GM18519 (cell line): ENCODE data around the gene IFRD2.
"Not testable (repeated sequence)": the region's sequence is repeated elsewhere in the genome, so short reads cannot be mapped to it uniquely, and the experiment has no call there.

ENCODE experiments used
- ATAC-seq: cut with Tn5 transposase; IDR thresholded peaks from one replicate; pipeline ENCODE4 v1.9.1; 2021; ENCODE audit warnings: mild to moderate bottlenecking, moderate library complexity; ENCODE audit not compliant: unreplicated experiment, low FRiP score

Gene IFRD2

DNA sequence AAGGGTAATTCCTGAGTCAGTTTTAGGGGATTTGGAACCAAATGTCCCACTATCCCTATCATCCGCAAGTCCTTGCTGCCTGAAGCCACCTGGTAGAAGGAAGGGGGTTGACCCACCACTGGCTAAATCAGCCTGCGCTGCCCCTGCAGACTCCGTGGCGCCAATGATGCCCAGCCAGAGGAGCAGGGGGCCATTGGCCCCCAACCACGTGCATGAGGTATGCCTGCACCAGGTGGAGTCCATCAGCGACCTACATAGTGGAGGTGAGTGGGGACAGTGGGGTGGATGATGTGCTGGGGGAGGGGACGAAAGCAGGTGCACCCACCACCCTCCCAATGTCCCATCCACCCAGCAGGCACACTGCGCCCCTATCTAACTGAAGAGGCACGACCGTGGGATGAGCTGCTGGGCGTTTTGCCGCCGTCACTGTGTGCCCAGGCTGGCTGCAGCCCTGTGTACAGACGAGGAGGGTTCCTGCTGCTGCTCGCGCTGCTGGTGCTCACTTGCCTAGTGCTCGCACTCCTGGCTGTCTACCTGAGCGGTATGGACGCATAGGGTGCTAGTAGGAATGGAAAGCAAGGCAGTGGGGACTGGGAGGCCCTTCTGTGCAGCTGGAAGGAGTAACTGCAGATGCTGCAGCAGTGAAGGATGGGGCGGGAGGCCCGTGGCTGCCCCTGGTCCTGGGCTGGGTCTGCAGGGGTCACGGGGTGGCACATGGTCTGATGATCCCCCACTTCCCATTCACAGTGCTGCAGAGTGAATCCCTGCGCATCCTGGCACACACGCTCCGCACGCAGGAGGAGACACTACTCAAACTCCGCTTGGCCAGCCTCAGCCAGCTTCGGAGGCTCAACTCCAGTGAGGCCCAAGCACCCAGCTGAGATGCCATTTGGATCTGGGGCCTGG is 5.7 kb downstream of the IFRD2 start:
- ATAC-seq, result no peak

DNA sequence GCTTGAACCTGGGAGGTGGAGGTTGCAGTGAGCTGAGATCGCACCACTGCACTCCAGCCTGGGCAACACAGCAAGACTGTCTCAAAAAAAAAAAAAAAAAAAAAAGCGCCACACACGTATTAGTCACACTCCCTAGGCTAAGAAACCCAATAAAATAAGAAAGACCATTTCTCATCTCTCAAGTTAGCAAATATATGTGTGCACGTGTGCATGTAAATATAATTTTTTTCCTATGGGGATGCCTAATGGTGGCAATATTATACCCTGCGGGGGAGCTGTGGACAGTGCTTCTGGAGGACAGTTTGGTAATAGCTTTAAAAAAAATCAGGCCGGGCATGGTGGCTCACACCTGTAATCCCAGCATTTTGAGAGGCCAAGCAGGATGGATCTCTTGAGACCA is 8.1 kb downstream of the IFRD2 start:
- not testable (repeated sequence) for ATAC-seq

DNA sequence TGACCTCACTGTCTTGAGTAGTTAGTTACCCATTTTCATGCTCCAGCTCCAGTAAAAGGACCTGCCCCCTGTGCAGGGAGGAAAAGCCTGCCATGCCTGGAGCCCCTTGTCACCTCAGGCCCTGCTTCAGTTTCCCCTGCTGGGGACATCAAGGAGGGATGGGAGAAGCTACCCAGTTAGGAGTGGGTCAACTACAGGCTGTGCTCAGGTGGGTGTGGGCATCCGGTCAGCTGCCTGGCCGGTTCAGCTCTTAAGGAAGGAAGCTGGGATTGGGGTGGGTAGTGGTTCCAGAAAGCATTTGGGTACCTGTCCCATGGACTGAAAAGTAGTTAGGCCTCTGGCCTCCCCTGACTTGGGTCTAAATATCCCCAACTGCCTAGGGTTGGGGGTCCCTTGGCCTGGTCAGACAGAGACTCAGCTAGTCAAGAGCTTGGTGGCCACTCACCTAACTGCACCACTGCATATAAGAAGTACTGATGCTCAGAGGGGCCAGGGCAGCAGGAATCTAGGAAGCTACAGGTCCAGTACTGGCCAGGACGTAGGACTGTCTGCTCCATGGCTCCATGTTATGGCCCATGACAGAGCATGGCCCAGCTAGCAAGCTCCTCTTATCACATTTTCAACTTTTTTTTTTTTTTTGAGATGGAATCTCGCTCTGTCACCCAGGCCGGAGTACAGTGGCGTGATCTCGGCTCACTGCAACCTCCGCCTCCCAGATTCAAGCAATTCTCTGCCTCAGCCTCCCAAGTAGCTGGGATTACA is 12.8 kb downstream of the IFRD2 start:
- ATAC-seq, result no peak

DNA sequence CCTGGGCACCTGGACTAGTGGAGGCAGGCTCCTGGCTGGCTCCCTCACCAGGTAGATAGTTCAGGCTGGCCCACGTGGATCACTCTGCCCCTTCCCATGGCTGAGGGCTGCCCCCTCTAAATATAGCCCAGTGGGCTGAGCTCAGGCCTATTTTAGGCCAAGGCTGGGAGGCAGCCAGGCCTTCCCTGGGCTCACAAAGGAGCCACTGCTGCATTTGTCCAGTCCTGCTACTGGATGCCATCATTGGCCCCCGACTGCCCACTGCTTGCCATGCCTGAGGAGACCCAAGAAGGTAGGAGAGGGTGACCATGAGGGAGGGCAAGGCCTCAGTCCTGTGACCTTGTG is 13.4 kb downstream of the IFRD2 start, which contains the start of gene LSMEM2:
Gene LSMEM2, plus strand, starts transcription at position 208 of the 345 bp plus-strand sequence. Its CDS starts 27 bp downstream, at position 235.
- no peak for ATAC-seq

DNA sequence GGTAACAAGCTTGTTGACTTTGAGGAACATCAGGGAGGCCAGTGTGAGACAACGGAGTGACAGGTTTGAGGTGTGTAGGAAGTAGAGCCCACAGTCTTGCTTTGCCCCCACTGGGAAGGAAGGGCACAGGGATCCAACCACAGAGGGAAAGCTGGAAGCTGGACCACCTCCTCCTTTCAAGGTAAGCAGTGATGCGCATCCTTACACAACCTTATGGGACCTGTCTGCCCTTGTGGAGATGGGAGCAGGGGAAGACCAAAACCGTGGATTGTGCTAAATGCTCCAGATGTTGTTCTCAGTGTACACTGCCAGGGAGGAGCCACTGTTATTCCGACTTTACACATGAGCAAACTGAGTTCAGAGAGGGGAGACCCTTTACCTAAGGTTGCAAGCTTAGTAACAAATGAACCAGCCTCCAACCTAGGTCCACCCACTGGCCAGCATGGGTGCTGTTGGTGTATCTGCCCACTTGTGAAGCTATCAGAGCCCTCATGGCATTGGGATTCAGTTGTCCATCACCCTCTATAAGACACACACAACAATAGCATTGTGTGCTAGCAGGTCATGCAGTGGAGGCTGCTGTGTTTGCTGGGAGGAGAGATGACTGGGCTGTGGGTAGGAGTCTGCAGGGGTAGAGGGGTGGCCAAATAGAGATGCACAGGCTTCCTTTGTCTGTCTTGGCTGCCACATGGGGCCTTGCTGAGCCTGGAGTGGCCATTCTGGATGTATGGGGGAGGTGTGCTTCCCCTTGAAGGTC is 13.9 kb downstream of the IFRD2 start:
- no peak for ATAC-seq

DNA sequence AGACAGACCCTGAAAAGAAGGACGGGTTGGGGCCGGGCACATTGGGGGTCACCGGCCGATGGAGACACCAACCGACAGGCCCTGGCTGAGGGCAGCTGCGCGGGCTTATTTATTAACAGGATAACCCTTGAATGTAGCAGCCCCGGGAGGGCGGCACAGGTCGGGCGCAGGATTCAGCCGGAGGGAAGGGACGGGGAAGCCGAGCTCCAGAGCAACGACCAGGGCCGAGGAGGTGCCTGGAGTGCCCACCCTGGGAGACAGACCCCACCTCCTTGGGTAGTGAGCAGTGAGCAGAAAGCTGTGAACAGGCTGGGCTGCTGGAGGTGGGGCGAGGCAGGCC is 15.5 kb downstream of the IFRD2 start:
- ATAC-seq, result no peak

DNA sequence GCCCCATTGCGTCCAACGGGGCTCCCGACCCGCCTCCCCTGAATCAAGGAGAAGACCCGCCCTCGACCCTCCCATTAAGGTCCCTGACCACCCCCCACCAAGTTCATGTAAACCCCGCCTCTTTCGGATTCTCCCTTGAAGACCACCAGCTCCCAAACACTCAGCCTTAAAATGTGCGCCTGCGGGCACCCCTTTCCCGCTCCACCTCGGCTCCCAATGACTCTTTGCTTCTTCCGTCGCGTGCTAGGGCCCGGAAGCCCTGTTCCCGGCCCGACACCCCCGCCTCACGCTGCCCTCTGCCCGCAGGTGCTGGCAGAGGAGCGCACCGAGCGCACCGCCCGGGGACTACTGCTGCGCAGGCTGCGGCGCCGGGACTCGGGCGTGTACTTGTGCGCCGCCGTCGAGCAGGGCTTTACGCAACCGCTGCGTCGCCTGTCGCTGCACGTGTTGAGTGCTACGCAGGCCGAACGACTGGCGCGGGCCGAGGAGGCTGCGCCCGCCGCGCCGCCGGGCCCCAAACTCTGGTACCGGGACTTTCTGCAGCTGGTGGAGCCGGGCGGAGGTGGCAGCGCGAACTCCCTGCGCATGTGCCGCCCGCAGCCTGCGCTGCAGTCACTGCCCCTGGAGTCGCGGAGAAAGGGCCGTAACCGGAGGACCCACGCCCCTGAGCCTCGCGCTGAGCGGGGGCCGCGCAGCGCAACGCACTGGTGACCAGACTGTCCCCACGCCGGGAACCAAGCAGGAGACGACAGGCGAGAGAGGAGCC is 16.1 kb downstream of the IFRD2 start:
- no peak for ATAC-seq

DNA sequence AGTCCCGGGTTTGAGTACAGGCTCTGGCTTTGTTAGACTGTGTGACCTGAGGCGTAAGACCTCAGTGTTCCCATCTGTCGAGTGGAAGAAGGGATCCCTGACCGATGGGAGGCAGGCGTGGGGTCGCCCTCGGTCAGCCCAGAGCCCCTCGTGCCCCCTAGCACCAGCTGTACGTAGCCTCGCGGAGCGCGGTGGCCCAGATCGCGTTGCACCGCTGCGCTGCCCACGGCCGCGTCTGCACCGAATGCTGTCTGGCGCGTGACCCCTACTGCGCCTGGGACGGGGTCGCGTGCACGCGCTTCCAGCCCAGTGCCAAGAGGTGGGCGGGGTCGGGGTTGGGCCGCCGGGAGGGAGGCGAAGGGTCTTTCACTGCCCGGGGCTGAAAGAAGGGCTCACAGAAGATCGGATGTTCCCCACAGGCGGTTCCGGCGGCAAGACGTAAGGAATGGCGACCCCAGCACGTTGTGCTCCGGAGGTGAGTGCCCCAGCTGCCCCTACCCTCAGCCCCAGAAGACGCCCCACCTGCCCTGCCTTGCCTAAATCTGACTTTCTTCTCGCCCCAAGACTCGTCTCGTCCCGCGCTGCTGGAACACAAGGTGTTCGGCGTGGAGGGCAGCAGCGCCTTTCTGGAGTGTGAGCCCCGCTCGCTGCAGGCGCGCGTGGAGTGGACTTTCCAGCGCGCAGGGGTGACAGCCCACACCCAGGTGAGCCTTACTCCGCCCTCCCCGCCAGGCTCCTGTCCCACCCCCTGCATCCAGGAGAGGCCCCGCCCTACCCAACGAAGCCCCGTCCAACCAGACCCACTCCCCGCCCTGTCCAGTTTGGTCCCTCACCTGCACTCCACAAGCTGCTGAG is 16.9 kb downstream of the IFRD2 start:
- ATAC-seq, result no peak

DNA sequence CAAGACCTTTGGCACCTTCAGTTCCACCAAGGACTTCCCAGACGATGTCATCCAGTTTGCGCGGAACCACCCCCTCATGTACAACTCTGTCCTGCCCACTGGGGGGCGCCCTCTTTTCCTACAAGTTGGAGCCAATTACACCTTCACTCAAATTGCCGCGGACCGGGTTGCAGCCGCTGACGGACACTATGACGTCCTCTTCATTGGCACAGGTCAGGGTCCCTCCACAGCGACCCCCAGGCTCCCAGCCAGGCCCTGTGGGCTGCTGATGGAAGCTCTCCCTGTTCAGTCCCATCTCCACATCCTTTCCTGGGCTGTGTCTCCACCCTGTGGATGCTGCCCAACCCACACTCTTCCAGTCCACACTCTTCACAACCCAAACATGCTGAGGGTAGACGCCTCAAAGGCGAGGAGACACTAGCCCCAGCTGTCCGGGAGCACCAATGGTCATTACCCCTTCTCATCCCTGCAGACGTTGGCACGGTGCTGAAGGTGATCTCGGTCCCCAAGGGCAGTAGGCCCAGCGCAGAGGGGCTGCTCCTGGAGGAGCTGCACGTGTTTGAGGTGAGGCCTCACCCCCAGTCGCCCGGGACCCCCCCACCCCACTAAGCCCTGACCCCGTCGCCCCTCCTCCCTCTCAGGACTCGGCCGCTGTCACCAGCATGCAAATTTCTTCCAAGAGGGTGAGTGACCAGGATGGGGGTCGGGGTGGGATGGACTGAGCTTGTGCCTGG is 17.7 kb downstream of the IFRD2 start:
- no peak for ATAC-seq

DNA sequence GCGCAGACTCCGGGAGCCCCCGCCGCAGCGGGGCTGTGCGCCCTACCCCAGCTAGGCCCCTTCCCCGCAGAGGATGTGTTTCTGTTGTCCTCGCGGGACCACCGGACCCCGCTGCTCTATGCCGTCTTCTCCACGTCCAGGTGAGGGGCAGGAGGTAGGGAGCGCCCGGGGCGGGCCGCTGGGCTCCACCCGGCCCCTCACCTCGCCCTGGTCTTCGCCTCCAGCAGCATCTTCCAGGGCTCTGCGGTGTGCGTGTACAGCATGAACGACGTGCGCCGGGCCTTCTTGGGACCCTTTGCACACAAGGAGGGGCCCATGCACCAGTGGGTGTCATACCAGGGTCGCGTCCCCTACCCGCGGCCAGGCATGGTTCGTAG is 18.6 kb downstream of the IFRD2 start:
- ATAC-seq, result no peak

DNA sequence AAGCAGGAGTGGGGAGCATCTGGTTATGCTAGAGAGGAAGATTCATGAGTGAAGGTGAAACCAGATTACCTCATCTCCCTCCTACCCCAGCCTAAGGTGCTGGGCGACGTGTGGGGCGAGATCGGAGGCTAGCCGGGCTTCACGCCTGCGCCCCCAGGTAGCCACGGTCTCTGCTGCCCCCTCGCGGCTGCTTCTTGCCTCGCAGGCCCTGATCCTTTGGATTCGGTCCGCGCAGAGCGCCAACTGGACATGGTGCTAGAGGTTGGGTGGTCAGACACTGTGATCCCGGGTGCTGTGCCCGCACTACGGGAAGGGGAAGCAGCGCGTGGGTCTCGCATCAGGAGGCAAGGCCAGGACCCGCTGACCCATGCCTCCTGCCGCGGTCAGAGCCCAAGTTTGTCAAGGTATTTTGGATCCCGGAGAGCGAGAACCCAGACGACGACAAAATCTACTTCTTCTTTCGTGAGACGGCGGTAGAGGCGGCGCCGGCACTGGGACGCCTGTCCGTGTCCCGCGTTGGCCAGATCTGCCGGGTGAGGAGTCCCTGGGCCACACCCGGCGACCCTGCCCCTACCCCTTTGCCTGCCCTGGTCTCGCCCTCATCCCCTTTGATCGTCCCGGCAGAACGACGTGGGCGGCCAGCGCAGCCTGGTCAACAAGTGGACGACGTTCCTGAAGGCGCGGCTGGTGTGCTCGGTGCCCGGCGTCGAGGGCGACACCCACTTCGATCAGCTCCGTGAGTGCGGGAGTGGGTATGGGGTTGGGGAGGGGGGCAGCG is 19.1 kb downstream of the IFRD2 start:
- ATAC-seq, result peak; percentile 68

DNA sequence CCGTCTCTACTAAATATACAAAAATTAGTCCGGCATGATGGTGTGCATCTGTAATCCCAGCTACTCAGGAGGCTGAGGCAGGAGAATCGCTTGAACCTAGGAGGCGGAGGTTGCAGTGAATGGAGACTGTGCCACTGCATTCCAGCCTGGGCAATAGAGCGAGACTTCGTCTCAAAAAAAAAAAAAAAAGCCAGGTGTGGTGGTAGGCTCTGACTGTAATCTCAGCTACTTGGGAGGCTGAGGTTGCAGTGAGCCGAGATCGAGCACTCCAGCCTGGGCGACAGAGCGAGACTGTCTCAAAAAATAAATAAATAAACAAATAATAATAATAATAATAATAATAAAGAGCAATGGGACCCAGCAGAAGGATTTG is 19.7 kb downstream of the IFRD2 start:
- ATAC-seq, result not testable (repeated sequence)

DNA sequence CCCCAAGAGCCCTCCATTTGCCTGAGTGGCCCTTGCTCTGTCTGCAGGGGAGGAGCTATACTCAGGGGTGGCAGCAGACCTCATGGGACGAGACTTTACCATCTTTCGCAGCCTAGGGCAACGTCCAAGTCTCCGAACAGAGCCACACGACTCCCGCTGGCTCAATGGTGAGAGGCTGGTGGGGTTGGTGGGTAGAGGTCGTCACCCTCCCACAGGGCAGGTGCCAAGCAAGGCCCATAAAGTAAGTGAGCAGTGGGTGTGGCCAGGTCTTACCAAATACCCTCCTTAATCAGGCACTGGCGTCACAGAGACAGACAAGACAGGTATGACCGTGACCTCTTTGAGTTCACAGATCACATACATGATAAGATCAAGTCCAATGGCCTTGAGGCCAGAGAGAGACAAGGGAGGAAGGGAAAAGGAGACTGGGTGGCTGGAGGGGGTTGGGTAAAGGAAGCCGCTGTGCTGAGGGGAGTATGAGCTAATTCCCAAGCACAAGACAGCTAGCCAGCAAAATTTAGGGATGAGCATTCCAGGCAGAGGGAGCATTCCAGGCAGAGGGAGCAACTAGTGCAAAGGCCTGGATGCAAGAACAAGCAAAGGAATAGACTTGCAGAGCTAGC is 20.8 kb downstream of the IFRD2 start:
- no peak for ATAC-seq

DNA sequence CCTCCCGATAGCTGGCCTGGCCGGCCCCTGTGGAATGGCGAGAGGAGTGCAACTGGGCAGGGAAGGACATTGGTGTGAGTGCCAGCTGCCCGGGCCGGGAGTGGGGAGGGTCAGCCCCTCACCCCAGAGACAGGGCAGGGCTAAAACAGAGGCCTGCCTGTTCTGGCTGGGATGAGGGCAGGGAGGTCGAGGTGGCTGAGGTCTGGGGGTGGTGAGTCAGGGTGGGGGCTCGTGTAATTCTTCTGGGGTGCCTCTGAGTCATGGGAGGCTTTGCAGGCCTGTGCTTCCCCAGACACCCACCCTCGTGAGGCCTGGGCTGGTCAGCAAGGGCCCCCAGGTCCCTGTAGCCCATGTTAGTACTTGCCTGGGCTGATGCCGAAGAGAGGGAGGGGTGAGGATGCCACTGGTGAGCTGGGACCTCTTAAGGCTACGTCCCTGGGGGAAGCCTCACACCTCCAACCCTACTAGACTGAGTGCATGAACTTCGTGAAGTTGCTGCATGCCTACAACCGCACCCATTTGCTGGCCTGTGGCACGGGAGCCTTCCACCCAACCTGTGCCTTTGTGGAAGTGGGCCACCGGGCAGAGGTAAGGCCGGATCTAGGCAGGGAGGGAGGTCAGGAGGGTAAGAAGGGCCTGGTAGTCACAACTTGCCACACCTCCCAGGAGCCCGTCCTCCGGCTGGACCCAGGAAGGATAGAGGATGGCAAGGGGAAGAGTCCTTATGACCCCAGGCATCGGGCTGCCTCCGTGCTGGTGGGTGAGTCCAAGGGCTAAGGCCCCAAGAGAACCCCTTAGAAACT is 21.6 kb downstream of the IFRD2 start:
- no peak for ATAC-seq

DNA sequence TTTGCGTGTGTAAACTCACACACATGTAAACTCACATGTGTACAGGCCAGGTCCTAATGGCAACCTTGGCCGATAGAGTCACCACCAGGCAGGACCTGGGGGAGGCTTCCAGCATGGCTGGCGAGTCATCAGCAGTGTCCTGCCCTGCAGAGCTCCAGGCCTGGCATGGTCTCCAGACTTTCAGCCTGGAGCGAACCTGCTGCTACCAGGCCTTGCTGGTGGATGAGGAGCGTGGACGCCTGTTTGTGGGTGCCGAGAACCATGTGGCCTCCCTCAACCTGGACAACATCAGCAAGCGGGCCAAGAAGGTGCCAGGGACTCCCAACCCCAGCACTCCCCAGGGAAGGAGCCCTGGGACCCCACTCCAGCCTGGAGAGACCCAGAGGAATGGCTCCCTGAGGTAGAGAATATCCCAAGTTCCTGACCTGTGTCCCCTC is 22.2 kb downstream of the IFRD2 start:
- ATAC-seq, result no peak

DNA sequence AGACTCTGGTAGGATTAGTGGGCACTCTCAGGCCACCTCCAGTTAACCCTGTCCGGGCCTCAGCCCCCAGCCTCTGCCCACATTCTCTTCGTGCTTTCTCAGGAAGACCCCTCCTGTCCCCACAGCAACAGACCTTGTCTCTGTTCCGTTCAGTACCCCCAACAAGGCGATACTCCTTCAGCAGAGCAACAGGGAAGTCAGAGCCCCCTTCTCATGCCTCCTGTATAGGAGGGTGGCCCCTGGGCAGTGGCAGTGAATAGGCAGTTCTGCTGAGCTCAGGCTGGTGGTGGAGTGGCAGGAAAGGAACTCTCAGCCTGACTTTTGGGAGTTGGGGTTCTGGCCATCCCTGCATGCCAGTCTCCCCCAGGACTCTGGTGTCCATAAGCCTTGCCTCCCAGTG is 22.8 kb downstream of the IFRD2 start:
- no peak for ATAC-seq
